Measurements from ENCODE around the gene CASP4. TPM values are rescaled to one million over a fixed set of nuclear protein-coding genes. Genes with fewer than 3 reads are reported as not detected.

Gene CASP4
- total RNA-seq, 4 donors from 2014 or later = 74.2 to 191 (median 115) TPM

GRCh38 chr11:104907521-104908185 lies 60.7 kb downstream of the CASP4 start:
- TF ChIP-seq CTCF (IDR thresholded peaks at IDR 0.05; ENCODE audit: low read depth) = no peak

DNA sequence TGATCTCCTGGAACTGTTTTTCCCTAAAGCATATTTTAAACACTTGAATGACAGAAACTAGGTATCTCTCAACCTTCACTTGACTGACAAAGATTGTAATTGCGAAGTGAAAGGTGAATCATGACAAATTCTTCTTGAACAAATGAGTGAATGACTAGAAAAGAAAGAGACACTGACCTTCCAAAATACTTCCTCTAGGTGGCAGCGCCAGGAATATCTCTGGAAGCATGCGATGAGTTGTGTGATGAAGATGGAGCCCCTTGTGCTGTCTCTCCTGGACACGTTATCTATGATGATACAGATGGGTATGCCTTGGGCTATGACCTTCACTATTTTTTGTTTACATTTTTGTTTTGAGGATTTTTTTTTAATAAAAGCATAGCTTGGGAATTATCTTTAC lies 63.1 kb downstream of the CASP4 start:
- no peak for TF ChIP-seq CTCF (IDR thresholded peaks at IDR 0.05; ENCODE audit: low read depth)

DNA sequence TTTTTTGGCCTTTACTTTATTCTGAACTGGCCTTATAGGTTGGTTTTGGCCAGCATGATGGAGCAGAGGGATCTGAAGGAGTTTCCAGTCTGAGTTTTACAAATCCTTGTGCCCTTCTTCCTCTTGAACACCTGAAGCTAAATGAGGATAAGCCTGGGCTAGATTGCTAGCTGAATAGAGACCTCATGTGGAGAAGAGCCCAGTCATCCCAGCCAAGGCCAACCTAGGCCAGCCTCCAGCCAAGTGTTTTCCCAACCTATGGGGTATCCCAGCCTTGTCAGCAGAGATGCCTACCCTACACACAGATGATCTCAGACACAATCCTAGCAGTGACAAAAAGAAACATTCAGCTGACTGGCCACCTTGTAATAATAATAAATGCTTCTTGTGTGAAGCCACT lies 69.1 kb downstream of the CASP4 start:
- no peak for TF ChIP-seq CTCF (IDR thresholded peaks at IDR 0.05; ENCODE audit: low read depth)

GRCh38 chr11:104898685-104899013 lies 69.7 kb downstream of the CASP4 start:
- no peak for TF ChIP-seq CTCF (IDR thresholded peaks at IDR 0.05; ENCODE audit: low read depth)

GRCh38 chr11:104897891-104898684 lies 70.3 kb downstream of the CASP4 start, which contains the start of gene CASP12:
Gene CASP12, minus strand, starts transcription at chr11:104898460.
- no peak for TF ChIP-seq CTCF (IDR thresholded peaks at IDR 0.05; ENCODE audit: low read depth)

DNA sequence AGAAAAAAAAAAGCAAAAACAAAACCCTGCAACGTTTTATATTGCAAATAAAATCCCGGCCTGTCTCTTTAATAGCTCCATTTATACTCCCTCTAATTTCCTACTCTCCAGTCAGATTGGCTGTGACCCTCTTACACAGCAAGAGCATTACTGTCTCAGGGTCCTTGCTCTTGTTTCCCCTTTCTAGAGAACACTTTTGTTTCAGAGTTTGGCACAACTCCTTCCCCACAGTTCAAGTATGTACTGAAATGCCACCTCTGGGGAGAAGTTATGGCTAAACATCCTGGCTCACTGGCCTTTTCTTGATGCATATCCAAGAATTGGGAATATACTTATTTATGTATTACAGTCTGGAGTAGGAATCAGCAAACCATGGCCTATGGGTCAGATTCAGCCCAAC lies 72.7 kb downstream of the CASP4 start:
- TF ChIP-seq CTCF (IDR thresholded peaks at IDR 0.05; ENCODE audit: low read depth) = no peak

GRCh38 chr11:104893876-104894275 lies 74.5 kb downstream of the CASP4 start:
- no peak for TF ChIP-seq CTCF (IDR thresholded peaks at IDR 0.05; ENCODE audit: low read depth)

All from subcutaneous adipose tissue (tissue), 4 donors.